Measurements from ENCODE around the gene CD44. TPM values are rescaled to one million over a fixed set of nuclear protein-coding genes. Genes with fewer than 3 reads are reported as not detected.

Gene CD44
- total and polyA plus RNA-seq, 10 of the 15 experiments (the other 5 are each of a cell fraction or from before 2014, with no cell fraction given) = 57.1 to 293 (median 120) TPM

DNA sequence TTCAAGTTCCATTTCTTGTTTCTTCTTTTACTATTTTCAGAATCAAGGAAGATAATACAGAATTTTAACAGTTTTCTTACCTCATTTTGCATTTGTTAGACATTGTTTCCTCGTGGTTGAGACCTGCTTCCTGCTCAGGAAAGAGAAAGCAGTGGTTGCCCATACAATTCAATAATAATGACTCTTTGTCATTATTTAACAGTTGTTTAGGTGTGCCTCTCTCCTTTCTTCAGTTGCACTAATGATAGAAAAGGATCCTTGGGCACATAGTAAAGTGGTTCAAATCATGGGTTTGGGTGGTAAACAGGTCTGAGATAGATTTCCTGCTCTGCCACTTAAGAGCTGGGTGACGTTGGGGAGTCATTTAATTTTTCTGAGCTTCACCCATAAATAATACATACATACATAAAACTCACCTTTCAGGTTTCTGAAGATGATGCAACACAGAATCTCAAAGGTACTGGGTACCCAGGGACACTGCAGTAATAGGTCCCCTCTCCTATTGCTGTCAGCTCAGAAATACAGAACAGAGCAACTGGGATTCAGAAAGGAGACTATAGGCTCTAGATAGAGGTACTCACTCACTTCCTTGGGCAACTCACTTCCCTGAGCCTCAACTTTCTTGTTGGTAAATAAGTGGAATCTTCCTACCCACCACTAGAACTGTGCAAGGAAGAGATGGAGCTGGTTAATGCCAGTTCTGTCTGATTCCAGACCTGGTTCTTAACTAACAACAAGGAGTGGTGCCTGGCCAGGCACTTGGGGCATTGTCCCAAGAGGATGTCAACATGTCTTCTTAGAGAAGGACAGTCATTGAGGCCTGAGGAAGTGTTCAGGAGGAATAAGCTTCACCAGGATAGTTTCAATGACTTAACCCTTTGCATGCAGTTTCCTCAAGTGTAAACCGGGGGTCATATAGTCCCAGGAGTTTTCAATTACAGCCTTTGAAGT, 34.9 kb downstream of the CD44 start (continued):
- TF ChIP-seq RCOR1 (conservative IDR thresholded peaks at IDR 0.05; ENCODE audit: low read depth, low read length) = no peak
- no peak for TF ChIP-seq PRDM15 (CRISPR knock-in tag; IDR thresholded peaks at IDR 0.05)
- no peak for TF ChIP-seq CREB1 (IDR thresholded peaks at IDR 0.05; ENCODE audit: low read depth)
- 0 out of 2 replicates have a peak, but pooled peaks have one; percentile 17 for TF ChIP-seq POLR2AphosphoS5 (IDR thresholded peaks at IDR 0.05; ENCODE audit: low read length)

DNA sequence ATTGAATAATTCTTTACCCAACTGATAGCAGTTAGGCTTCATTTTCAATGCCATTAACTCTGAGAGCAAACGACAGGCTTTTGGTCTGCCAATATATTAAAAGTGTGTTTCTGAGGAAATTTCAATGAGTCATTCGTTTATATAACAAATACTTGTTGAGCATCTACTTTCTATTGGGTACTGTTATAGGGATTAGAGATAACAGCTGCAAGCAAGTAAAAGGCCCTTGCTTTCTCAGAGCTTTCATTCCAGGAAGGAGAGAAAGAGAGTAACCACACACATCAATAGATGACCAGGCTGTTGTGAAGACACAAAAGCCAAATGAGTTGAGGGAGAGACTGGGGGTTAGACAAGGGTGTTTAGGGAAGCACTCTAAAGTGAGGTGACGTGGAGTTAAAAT, 35.7 kb downstream of the CD44 start:
- SMC1A ChIA-PET (ENCODE audit: uncharacterized antibody, unreplicated experiment) = interaction anchor here (0.8 to 19.2 kb wide), 11 partner anchors 7 to 230 kb away, joined by 3 to 260 read pairs (median 4); no protein-coding TSS in a partner anchor
- TF ChIP-seq SRF (IDR thresholded peaks at IDR 0.05; ENCODE audit: low read depth in 2 of 2, low read length in 2 of 2) (no peak), E2F4 (IDR thresholded peaks at IDR 0.05; ENCODE audit: low read depth, low read length) (no peak), EZH2 (IDR thresholded peaks at IDR 0.05; ENCODE audit: borderline replicate concordance, control insufficient read depth, low read depth, low read length) (no peak), RAD51 (IDR thresholded peaks at IDR 0.05) (no peak), DPF2 (IDR thresholded peaks at IDR 0.05) (no peak), TCF7 (IDR thresholded peaks at IDR 0.05; ENCODE audit: borderline replicate concordance) (no peak), STAT1 (conservative IDR thresholded peaks at IDR 0.05) (no peak)
- TF ChIP-seq, protein P1, sequence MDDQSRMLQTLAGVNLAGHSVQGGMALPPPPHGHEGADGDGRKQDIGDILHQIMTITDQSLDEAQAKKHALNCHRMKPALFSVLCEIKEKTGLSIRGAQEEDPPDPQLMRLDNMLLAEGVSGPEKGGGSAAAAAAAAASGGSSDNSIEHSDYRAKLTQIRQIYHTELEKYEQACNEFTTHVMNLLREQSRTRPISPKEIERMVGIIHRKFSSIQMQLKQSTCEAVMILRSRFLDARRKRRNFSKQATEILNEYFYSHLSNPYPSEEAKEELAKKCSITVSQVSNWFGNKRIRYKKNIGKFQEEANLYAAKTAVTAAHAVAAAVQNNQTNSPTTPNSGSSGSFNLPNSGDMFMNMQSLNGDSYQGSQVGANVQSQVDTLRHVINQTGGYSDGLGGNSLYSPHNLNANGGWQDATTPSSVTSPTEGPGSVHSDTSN (IDR thresholded peaks at IDR 0.05; ENCODE audit: insufficient replicate concordance, low read depth, low read length) = no peak
- TF ChIP-seq, protein P2, sequence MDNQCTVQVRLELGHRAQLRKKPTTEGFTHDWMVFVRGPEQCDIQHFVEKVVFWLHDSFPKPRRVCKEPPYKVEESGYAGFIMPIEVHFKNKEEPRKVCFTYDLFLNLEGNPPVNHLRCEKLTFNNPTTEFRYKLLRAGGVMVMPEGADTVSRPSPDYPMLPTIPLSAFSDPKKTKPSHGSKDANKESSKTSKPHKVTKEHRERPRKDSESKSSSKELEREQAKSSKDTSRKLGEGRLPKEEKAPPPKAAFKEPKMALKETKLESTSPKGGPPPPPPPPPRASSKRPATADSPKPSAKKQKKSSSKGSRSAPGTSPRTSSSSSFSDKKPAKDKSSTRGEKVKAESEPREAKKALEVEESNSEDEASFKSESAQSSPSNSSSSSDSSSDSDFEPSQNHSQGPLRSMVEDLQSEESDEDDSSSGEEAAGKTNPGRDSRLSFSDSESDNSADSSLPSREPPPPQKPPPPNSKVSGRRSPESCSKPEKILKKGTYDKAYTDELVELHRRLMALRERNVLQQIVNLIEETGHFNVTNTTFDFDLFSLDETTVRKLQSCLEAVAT (IDR thresholded peaks at IDR 0.05) = no peak

More for the DNA sequence above, 35.7 kb downstream of the CD44 start:
- Histone ChIP-seq H3K27ac (ENCODE audit: control insufficient read depth, insufficient read depth) (no peak overlapping the region), H4K20me1 (ENCODE audit: control insufficient read depth, insufficient read depth) (no peaks in the 10 kb centered on the region), H3K4me2 (ENCODE audit: control insufficient read depth, insufficient read depth) (no peak overlapping the region), H3K4me1 (ENCODE audit: control insufficient read depth, insufficient read depth, low read length) (peaks cover 28% of the 10 kb centered on the region), H3K27me3 (replicated peaks in 1 of 2; ENCODE audit: control insufficient read depth in 2 of 2, insufficient read depth in 2 of 2, low read length in 1 of 2) (no peaks in the 10 kb centered on the region), H3K4me3 (no peak overlapping the region), H3K9ac (ENCODE audit: control insufficient read depth, insufficient read depth, low read length) (no peak overlapping the region), H2AFZ (ENCODE audit: control insufficient read depth, low read depth, low read length) (no peak overlapping the region), H3K36me3 (ENCODE audit: control insufficient read depth in 2 of 2, insufficient read depth in 2 of 2, low read length in 1 of 2) (peaks cover 12 to 14% of the 10 kb centered on the region in 2 experiments; a peak in 3 of 4 replicates), H3K79me2 (ENCODE audit: control insufficient read depth, insufficient read depth, low read length) (peaks cover 10% of the 10 kb centered on the region), H3K9me3 (replicated peaks; ENCODE audit: control insufficient read depth, insufficient read depth, low read length) (no peaks in the 10 kb centered on the region)
- RAD21 ChIA-PET (ENCODE audit: unreplicated experiment) = interaction anchor here (1.0 to 3.4 kb wide), 2 partner anchors 8 to 12 kb away, joined by 5 to 13 read pairs; no protein-coding TSS in a partner anchor
- no peak for ATAC-seq
- POLR2A ChIA-PET = interaction anchor here (1.2 kb wide), 1 partner anchor 8 kb away, joined by 3 read pairs; no protein-coding TSS in a partner anchor
- DNase-seq (ENCODE audit: low read depth, low spot score) = no peak
- WGBS (ENCODE audit: insufficient coverage, insufficient replicate concordance, low lambda C conversion rate, missing lambda C conversion rate) = 41% methylated on average over 3 of the region's 3 CpGs
- BruUV-seq (replicated peaks) = no TSS peak
- no peak for FAIRE-seq
- intact Hi-C loops (cut with micrococcal nuclease; ENCODE audit: unreplicated experiment) (no loop called here), in situ Hi-C loops (cut with MboI) (no loop called here)
- CTCF ChIA-PET = interaction anchor here (0.7 to 1.9 kb wide), 5 partner anchors 9 to 217 kb away, joined by 3 to 7 read pairs (median 4); no protein-coding TSS in a partner anchor

All from GM12878 (cell line).